GM18505 (cell line): ENCODE data around the gene PRSS21.

Experiments
- ATAC-seq: cut with Tn5 transposase; IDR thresholded peaks from one replicate; pipeline ENCODE4 v1.9.1; 2021; ENCODE audit not compliant: unreplicated experiment
- POLR2A ChIP-seq: IDR thresholded peaks from 4 replicates; pipeline ENCODE4 v1.6.1; 2011; ENCODE audit warnings: borderline replicate concordance; ENCODE audit not compliant: insufficient read depth, insufficient read length; ENCODE audit errors: extremely low read depth

PRSS21 gene

GRCh38 chr16:2867987-2868789 is 51.2 kb downstream of the PRSS21 start:
- ATAC-seq: peak; percentile 94

More at GRCh38 chr16:2867987-2868789, 51.2 kb downstream of the PRSS21 start:
- peak; percentile 95 for TF ChIP-seq POLR2A
